HG03039 (cell line): ENCODE results near the gene STK11.

Experiments used
- ATAC-seq: cut with Tn5 transposase; IDR thresholded peaks from one replicate; pipeline ENCODE4 v1.9.1; 2021; ENCODE audit warnings: mild to moderate bottlenecking, moderate library complexity; ENCODE audit not compliant: unreplicated experiment

The STK11 gene

GRCh38 chr19:1259876-1260748, 54.5 kb downstream of the STK11 start:
- peak; percentile 0 for ATAC-seq

DNA sequence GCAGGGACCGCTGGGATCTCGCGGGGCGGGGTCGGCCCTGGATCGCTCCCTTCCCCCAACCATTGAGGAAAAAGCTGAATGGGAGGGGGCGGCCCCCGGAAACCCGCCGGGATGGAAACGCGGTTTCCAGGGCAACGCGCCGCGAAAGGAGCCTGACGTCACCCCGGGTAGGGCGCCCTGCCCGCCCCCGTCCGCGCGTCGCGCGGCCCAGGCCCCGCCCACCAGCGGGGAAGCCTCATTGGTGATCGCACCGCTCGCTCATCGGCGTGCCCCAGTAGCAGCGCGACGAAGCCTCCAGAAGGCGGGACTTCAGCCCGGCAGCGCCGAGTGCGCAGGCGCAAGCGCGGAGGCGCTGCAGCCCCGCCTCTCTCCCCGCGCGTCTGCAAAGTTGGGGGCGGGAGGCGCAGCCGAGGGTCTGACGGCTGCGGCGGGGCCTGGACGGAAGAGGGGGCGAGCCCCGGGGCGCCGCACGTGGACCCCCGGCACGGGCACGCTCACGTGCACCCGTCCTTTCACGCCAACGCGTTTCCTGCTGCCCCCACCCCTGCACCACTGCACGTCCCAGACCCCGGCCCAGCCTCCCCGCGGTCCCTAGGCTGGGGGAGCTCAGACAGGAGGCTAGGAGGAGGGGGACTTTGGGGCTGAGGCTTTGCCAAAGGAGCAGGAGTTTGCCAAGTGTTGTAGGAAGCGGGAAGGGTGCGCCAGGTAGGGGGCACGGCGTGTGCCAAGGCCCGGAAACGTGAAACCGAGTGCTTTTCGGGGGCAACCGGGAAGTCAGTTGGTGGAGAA, 55.4 kb downstream of the STK11 start:
- peak; percentile 66 for ATAC-seq

DNA sequence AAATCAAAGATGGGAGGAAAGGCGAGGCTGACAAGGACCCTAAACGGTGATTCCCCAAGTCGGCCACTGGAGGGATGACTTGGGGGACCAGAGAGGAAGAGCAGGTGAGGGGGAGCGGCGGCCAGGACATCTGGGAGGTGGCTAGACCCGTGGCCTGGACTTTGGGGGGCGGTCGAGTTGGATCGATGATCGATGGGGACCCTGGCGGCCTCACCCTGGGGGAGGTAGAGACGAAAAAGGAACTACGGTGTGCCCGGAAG, 55.9 kb downstream of the STK11 start:
- ATAC-seq: no peak

DNA sequence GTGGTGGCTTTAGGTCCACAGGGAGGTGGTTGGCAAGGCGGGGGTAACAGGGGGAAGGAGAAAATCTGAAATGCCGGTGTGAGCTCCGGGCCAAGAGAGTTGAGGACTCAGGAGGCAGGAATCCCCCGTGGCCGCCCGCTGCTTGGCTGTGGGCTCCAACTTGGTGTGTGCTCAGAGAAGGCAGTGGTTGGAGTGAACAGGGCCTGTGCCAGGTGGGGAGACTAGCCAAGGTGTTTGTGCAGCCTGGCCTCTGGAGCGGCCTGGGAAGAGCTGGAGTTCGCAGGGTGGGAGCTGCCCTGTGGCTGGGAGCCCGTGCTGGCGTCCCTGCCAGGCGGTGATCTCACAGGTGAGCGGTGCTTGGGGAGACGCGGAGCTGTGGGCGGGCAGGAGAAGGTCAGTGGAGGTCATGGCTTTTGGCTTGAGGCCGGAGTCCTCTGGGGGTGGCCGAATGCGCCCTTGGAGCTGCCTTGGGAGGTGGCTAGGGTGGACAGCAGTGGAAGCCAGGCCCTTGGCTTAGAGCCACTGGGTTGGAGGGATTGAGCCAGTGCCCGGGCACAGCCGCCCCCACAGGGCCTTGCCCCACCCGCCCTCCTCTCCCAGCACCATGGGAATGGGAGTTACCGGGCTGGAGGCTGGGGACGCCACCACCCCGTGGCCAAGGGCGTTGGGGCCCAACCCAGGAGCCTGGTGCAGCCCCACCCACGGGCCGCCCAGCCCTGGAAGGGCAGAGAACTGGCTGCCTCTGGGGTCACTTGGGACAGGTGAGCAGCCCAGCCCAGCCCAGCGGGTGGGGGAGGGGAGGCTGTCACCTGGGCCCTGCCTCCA, 56.4 kb downstream of the STK11 start:
- no peak for ATAC-seq

GRCh38 chr19:1262623-1263123, 57.1 kb downstream of the STK11 start:
- no peak for ATAC-seq

DNA sequence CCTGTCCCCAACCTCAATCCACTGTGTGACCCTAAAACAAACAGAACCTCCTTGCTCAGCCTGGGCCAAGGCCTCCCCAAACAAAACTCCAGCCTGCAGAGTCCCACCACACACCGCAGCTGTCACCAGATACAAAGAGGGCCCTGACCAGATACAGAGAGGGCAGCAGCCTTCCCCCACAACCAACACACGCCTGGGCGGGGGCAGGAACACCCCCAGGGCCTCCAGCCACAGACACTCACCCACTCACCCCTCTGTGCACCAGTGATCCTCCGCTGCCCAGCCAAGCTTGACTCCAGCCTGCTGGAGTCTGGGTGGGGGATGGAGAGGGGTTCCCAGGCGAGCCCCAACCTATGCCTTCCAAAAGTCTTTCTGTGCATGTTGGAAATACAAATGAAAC, 57.6 kb downstream of the STK11 start:
- no peak for ATAC-seq

GRCh38 chr19:1264801-1265614, 59.4 kb downstream of the STK11 start:
- no peak for ATAC-seq

GRCh38 chr19:1265615-1266128, 60.1 kb downstream of the STK11 start:
- ATAC-seq: no peak

DNA sequence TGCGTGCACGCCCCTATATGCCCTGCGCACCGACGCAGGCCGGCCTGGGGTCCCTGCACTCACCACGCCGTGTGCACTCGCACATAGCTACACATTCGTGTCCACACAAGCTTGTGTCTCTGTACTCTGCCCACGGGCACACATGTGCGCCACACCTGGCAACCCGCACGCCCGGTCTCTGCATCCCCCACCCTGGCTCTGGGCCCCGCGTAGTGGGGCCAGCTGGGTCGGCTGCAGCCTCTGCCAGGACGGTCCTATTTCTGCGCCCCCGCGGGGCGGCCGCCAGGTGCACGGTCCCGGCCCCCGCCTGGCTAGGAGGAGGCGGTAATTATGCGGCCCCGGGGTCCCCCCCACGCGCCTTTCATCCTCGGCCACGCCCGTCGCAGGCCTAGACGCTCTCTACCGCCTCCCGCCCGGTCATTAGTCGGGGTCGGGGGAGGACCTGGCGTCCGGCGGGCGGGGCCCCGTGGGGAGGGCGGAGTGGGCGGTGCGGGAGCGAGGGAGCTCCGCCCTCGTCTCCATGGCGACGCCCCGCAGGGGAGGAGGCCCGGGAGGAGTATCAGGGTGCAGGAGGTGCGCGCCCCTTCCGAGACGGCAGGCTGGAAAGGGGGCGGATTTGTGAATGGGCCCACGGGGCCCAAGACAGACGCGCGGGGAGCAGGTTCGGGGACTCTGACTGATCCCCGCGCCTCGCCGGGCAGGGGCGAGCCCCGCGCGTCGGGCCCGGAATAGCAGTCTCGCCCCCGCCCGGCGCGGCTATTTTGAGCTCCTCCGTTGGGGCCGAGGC, 60.7 kb downstream of the STK11 start:
- ATAC-seq: peak; percentile 29

- ATAC-seq: peak; percentile 10
Measured at GRCh38 chr19:1266916-1267476, 61.4 kb downstream of the STK11 start.

DNA sequence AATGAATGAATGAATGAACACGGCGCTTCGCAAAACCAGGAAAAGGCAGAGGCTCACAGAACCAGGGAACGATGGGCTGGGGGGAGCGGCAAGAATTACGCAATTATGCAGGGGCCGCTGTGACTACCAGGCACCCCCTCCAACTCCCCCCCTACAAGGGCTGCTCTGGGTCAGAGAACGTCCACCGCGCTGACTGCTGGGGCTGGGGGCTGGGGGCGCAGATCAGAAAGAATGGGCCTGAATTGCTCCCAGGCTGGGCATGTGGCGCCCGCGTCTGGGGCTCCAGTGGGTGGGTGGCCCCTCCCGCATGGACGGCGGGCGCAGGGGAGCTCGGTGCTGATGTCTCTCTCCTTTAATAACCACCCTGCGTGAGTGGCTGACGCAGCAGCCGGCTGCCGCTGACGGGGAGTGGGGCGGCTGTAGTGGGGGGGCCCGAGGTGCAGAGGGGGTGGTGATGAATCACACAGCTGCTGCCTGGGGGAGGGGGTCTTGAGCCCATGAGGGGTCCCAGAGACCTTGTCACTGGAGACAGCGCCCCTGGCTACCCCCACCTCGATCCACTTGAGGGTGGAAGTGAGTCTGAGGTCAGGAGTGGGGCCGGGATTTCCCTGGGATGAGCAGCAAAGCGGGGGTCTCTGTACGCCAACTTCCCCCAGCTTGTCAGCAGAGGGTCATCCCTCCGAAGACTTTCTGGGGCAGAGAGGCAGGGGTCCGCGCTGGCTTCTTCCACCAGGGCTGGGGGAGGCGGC, 62.1 kb downstream of the STK11 start:
- no peak for ATAC-seq

DNA sequence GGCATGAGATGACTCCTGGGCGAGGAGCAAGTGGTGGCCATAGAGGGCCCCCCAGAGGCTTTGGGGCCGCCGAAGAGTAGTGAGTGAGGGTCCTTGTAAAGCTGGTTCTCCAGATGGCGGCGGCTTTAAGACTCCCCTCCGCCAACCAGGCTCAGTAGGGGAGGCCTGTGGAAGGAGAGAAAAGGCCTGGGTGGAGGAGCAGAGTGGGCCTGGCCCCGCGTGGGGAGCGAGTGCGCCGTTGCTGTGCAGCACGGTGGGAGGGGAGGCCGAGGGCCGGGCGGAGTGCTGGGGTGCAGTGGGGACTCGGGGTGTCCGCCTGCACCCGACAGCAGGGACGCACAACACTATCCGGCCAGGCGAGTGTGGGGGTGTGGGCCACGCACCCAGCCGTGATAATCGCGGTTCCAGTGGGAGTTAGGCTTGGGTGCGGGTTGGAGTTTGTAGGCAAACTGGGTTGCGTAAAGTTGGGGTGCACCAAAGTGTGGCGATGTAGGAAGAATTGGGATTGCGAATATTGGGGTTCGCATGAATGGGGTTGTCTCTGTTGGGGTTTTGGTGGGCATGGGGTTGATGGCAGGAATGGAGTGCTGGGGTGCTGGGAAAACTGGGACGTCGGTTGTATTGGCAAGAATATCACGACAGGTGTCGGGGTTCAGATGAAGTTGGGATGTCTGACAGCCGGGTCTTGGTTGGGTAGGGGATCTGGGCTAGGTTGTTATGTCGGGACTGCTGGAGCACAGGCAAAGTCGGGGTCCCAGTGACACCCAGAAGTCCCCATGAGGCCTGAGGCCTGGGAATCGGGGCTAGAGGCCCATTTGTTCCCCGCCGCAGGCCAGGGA, 62.9 kb downstream of the STK11 start:
- ATAC-seq: no peak

DNA sequence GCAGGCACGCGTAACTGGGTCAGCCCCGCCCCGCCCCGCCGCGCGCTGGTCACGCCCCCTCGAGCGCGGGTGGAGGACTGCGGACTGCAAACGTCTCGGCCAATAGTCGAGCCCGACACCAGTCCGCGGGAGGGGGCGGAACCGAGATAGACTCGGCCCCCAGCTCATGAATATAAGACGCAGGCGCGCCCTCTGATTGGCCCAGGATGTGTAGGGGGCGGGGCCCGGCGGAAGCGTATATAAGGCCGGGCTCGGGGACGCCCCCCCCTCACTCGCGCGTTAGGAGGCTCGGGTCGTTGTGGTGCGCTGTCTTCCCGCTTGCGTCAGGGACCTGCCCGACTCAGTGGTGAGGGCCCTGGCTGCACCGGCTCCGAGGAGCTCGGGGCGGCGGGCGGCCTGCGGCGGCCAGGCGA, 63.5 kb downstream of the STK11 start, which contains the start of gene CIRBP:
Gene CIRBP, plus strand, starts transcription at position 268 of the 413 bp plus-strand sequence. CDS start 1,602 bp downstream, outside the sequence.
- ATAC-seq: peak; percentile 54

GRCh38 chr19:1269478-1270212, 64.1 kb downstream of the STK11 start:
- peak; percentile 16 for ATAC-seq

DNA sequence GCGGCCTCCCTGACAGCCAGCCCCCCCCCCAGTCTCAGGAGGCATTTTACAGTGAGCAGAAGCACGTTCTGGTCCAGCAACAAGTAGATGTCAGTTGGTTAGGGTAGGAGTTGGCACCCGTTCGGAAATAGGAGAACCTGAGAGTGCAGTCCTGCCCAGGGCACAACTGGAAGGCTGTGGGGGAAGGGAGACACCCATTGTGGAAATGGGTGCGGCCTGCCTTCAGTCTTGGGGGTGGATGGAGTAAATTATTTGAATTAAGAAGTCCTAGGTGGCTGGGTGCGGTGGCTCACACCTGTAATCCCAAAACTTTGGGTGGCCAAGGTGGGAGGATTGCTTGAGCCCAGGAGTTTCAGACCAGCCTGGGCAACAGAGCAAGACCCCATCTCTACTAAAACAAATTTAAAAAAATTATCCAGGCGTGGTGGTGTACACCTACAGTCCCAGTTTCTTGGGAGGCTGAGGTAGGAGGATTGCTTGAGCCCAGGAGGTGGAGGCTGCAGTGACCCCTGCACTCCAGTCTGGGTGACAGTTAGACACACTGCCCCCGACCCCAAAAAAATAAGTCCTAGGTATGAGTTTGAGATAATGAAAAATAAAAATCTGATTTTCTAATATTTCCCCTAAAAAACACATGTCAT, 64.8 kb downstream of the STK11 start:
- no peak for ATAC-seq

DNA sequence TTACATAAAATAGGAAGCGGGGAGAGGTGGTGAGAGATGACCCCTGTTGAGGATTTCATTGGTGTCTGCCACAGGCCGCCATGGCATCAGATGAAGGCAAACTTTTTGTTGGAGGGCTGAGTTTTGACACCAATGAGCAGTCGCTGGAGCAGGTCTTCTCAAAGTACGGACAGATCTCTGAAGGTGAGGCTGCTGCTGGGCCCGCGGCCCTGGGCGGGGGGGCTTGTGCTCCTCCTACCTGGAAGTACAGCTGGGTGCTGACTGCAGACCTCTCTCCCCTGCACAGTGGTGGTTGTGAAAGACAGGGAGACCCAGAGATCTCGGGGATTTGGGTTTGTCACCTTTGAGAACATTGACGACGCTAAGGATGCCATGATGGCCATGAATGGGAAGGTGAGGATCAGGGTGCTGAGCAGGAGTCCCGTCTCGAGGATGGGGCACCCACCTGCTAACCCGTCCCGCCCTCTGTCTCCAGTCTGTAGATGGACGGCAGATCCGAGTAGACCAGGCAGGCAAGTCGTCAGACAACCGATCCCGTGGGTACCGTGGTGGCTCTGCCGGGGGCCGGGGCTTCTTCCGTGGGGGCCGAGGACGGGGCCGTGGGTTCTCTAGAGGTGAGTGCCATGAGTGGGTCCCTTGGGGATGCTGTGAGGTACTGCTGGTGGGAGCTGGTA, 65.4 kb downstream of the STK11 start:
- ATAC-seq: no peak
